SK-N-SH (cell line): Measurements from ENCODE around the gene DRAP1.

Experiments
- CHD2 ChIP-seq: fragments of 150-350 bp; IDR thresholded peaks from 2 replicates; pipeline ENCODE4 v1.6.1; 2018; ENCODE audit warnings: low read length; ENCODE audit not compliant: partially characterized antibody
- FOXJ3 ChIP-seq: sonication (generic); formaldehyde crosslinking; IDR thresholded peaks from 2 replicates; pipeline ENCODE4 v1.5.1; 2020; ENCODE audit warnings: mild to moderate bottlenecking, missing genetic modification reagents
- GATA2 ChIP-seq: sonication (generic); formaldehyde crosslinking; IDR thresholded peaks from 2 replicates; pipeline ENCODE4 v1.5.0; 2020; ENCODE audit warnings: mild to moderate bottlenecking, missing genetic modification reagents
- NFIC ChIP-seq: IDR thresholded peaks from 2 replicates; pipeline ENCODE4 v1.4.0; 2012; ENCODE audit warnings: borderline replicate concordance
- RCOR1 ChIP-seq: fragments of 150-350 bp; IDR thresholded peaks from 2 replicates; pipeline ENCODE4 v1.6.1; 2017; ENCODE audit warnings: antibody characterized with exemption, low read length
- SIN3A ChIP-seq: IDR thresholded peaks from 2 replicates; pipeline ENCODE4 v1.6.1; 2012; ENCODE audit warnings: low read depth, mild to moderate bottlenecking, low read length, moderate library complexity, borderline replicate concordance
- TF ChIP-seq, protein P1 (sequence below): fragments of 200-600 bp; sonication (generic); IDR thresholded peaks from 2 replicates; pipeline ENCODE4 v1.6.1; 2017; ENCODE audit warnings: antibody characterized with exemption, mild to moderate bottlenecking, moderate library complexity

DNA sequence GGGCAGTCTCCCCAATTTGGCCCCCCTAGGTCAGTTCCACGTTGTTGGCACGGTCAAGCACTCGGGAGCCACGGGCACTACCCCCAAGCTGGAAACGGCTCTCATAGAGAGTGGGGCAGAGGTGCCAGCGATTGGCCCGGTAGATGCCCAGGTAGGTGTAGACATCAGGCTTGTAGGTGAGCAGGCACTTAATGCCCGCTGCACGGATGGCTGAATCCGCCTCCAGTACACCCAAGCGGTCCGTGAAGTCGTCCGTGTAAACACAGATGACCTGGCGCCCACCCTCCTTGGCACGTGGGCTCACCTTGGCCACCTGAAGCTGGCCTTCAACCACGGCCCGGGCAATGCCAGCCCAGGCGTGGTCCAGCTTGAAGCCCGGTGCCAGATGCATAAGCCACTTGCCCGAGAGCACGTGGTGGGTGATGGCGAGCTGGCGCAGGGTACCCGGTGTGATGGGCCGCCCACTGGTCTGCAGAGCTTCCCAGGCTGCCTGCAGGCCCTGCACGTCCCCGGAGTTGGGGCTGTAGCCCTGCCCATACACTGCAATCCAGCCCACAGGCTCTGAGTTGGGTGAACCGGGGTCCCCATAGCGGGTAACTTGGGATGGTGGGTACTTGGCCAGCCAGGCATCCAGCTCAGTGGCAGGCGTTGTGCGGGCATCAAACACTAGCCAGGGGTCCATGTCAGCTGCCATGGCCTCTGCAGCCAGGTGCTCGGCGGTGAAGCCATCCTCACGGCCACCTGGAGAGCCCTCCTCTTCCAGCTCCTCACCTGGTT, 1.6 kb upstream of the DRAP1 start:
- TF ChIP-seq CHD2 (no peak), RCOR1 (no peak), NFIC (no peak), FOXJ3 (CRISPR knock-in tag) (no peak), SIN3A (no peak), GATA2 (no peak)
- TF ChIP-seq, protein P1, sequence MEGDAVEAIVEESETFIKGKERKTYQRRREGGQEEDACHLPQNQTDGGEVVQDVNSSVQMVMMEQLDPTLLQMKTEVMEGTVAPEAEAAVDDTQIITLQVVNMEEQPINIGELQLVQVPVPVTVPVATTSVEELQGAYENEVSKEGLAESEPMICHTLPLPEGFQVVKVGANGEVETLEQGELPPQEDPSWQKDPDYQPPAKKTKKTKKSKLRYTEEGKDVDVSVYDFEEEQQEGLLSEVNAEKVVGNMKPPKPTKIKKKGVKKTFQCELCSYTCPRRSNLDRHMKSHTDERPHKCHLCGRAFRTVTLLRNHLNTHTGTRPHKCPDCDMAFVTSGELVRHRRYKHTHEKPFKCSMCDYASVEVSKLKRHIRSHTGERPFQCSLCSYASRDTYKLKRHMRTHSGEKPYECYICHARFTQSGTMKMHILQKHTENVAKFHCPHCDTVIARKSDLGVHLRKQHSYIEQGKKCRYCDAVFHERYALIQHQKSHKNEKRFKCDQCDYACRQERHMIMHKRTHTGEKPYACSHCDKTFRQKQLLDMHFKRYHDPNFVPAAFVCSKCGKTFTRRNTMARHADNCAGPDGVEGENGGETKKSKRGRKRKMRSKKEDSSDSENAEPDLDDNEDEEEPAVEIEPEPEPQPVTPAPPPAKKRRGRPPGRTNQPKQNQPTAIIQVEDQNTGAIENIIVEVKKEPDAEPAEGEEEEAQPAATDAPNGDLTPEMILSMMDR, result no peak
